H9 (cell line): ENCODE results near the gene SLC9A9. TPM values are rescaled to one million over a fixed set of nuclear protein-coding genes. Genes with fewer than 3 reads are reported as not detected.

Experiments
- DNase-seq: peaks from one replicate; pipeline ENCODE4 v3.0.0-alpha.2; 2017
- H2AFZ ChIP-seq: one replicate; pipeline ENCODE4 v1.6.1; 2013; ENCODE audit warnings: mild to moderate bottlenecking, low read length, control low read depth, moderate library complexity
- H2AK5ac ChIP-seq: 2 replicates; pipeline ENCODE4 v1.6.1; 2013; ENCODE audit warnings: low read length, control low read depth, mixed read lengths; ENCODE audit not compliant: insufficient read length
- H2BK120ac ChIP-seq: one replicate; pipeline ENCODE4 v1.6.1; 2013; ENCODE audit warnings: low read depth, mild to moderate bottlenecking, low read length, control low read depth, inconsistent platforms; ENCODE audit not compliant: poor library complexity, severe bottlenecking
- H2BK12ac ChIP-seq: 2 replicates; pipeline ENCODE4 v1.6.1; 2013; ENCODE audit warnings: low read length, control low read depth, mixed read lengths, low read depth; ENCODE audit not compliant: insufficient read length
- H2BK15ac ChIP-seq: 2 replicates; pipeline ENCODE4 v1.6.1; 2013; ENCODE audit warnings: low read depth, low read length, control low read depth
- H2BK20ac ChIP-seq: one replicate; pipeline ENCODE4 v1.6.1; 2013; ENCODE audit warnings: low read depth, mild to moderate bottlenecking, low read length, control low read depth, inconsistent platforms; ENCODE audit not compliant: poor library complexity, severe bottlenecking
- H2BK5ac ChIP-seq: 2 replicates; pipeline ENCODE4 v1.6.1; 2013; ENCODE audit warnings: low read length, control low read depth, mixed read lengths; ENCODE audit not compliant: insufficient read length
- H3K14ac ChIP-seq: 2 replicates; pipeline ENCODE4 v1.6.1; 2013; ENCODE audit warnings: low read length, control low read depth; ENCODE audit not compliant: insufficient read depth
- H3K18ac ChIP-seq: 2 replicates; pipeline ENCODE4 v1.6.1; 2013; ENCODE audit warnings: low read depth, mild to moderate bottlenecking, mixed read lengths, low read length, control low read depth; ENCODE audit not compliant: insufficient read length
- H3K23ac ChIP-seq: 2 replicates; pipeline ENCODE4 v1.6.1; 2013; ENCODE audit warnings: low read length, control low read depth, mixed read lengths, low read depth; ENCODE audit not compliant: insufficient read length
- H3K23me2 ChIP-seq: 2 replicates; pipeline ENCODE4 v1.6.1; 2013; ENCODE audit warnings: low read depth, mild to moderate bottlenecking, mixed read lengths, low read length, control low read depth; ENCODE audit not compliant: insufficient read length, poor library complexity, severe bottlenecking
- H3K27ac ChIP-seq: 2 replicates; pipeline ENCODE4 v1.5.1; 2013; ENCODE audit warnings: low read length, control low read depth, mixed read lengths, low read depth; ENCODE audit not compliant: insufficient read length
- H3K27me3 ChIP-seq: 2 replicates; pipeline ENCODE4 v1.6.1; 2013; ENCODE audit warnings: low read length, control low read depth, inconsistent platforms; ENCODE audit not compliant: insufficient read depth
- H3K4ac ChIP-seq: 2 replicates; pipeline ENCODE4 v1.6.1; 2013; ENCODE audit warnings: low read depth, mild to moderate bottlenecking, control low read depth, inconsistent platforms, low read length, moderate library complexity
- H3K4me1 ChIP-seq: 2 replicates; pipeline ENCODE4 v1.6.1; 2013; ENCODE audit warnings: low read length, control low read depth, inconsistent platforms; ENCODE audit not compliant: insufficient read depth
- H3K4me2 ChIP-seq: 2 replicates; pipeline ENCODE4 v1.6.1; 2013; ENCODE audit warnings: low read length, control low read depth, mixed read lengths; ENCODE audit not compliant: insufficient read length, insufficient read depth
- H3K56ac ChIP-seq: 2 replicates; pipeline ENCODE4 v1.6.1; 2013; ENCODE audit warnings: low read depth, mild to moderate bottlenecking, mixed read lengths, low read length, control low read depth; ENCODE audit not compliant: insufficient read length
- H3K79me1 ChIP-seq: 2 replicates; pipeline ENCODE4 v1.6.1; 2013; ENCODE audit warnings: low read depth, mild to moderate bottlenecking, moderate library complexity, low read length, control low read depth, inconsistent platforms; ENCODE audit not compliant: insufficient read depth, poor library complexity, severe bottlenecking
- H3K79me2 ChIP-seq: 2 replicates; pipeline ENCODE4 v1.6.1; 2013; ENCODE audit warnings: low read length, control low read depth, inconsistent platforms; ENCODE audit not compliant: insufficient read depth
- H3K9ac ChIP-seq: 2 replicates; pipeline ENCODE4 v1.6.1; 2013; ENCODE audit warnings: low read length, control low read depth, mixed read lengths; ENCODE audit not compliant: insufficient read length; ENCODE audit errors: extremely low read depth
- H3K9me3 ChIP-seq: one replicate; pipeline ENCODE4 v1.6.1; 2013; ENCODE audit warnings: low read depth, low read length, inconsistent platforms; ENCODE audit not compliant: control insufficient read depth
- H3T11ph ChIP-seq: one replicate; pipeline ENCODE4 v1.6.1; 2013; ENCODE audit warnings: mild to moderate bottlenecking, low read length, control low read depth, inconsistent platforms
- H4K20me1 ChIP-seq: one replicate; pipeline ENCODE4 v1.6.1; 2013; ENCODE audit not compliant: control insufficient read depth, insufficient read length, insufficient read depth
- H4K5ac ChIP-seq: 2 replicates; pipeline ENCODE4 v1.6.1; 2013; ENCODE audit warnings: low read depth, mild to moderate bottlenecking, mixed read lengths, low read length, control low read depth; ENCODE audit not compliant: insufficient read length
- H4K8ac ChIP-seq: replicated peaks from 2 replicates; pipeline ENCODE4 v1.6.1; 2013; ENCODE audit warnings: low read length, control low read depth, mixed read lengths, low read depth; ENCODE audit not compliant: insufficient read length
- H4K91ac ChIP-seq: 2 replicates; pipeline ENCODE4 v1.6.1; 2013; ENCODE audit warnings: low read depth, mild to moderate bottlenecking, moderate library complexity, mixed read lengths, low read length, control low read depth; ENCODE audit not compliant: insufficient read length
- H3K27ac Mint-ChIP-seq, 3 experiments: 2 replicates in 2 of 3; 3 replicates in 1 of 3; pipeline ENCODE4 v1.8.0; 2020 to 2021; ENCODE audit warnings: mixed read lengths in 3 of 3, mild to moderate bottlenecking in 1 of 3, moderate library complexity in 1 of 3
- H3K27me3 Mint-ChIP-seq: 2 replicates; pipeline ENCODE4 v1.8.0; 2021; ENCODE audit warnings: low read depth, mild to moderate bottlenecking, moderate library complexity, mixed read lengths
- H3K36me3 Mint-ChIP-seq, 3 experiments: 2 replicates in 2 of 3; 3 replicates in 1 of 3; pipeline ENCODE4 v1.8.0; 2020 to 2021; ENCODE audit warnings: low read depth in 3 of 3, mixed read lengths in 3 of 3; ENCODE audit not compliant: insufficient read depth in 1 of 3
- H3K4me1 Mint-ChIP-seq, 2 experiments: 2 replicates each; pipeline ENCODE4 v1.8.0; 2020; ENCODE audit warnings: mixed read lengths in 2 of 2
- H3K4me3 Mint-ChIP-seq, 2 experiments: 2 replicates in 1 of 2; 3 replicates in 1 of 2; pipeline ENCODE4 v1.8.0; 2020 to 2021; ENCODE audit warnings: mild to moderate bottlenecking in 2 of 2, mixed read lengths in 2 of 2, moderate library complexity in 1 of 2
- H3K9me3 Mint-ChIP-seq, 2 experiments: 2 replicates in 1 of 2; 3 replicates in 1 of 2; pipeline ENCODE4 v1.8.0; 2020; ENCODE audit warnings: mild to moderate bottlenecking in 2 of 2, mixed read lengths in 2 of 2, moderate library complexity in 1 of 2
- CTCF ChIP-seq: fragments of 200-600 bp; sonication (generic); conservative IDR thresholded peaks from 3 replicates; pipeline ENCODE4 v1.8.0; 2021; ENCODE audit warnings: antibody characterized with exemption, mild to moderate bottlenecking
- WGBS: extraction: QIAGEN DNeasy Blood & Tissue Kit; methylation state at CpG from one replicate; pipeline ENCODE4 v1.1.7; 2013; ENCODE audit warnings: missing lambda C conversion rate, low lambda C conversion rate, mixed read lengths; ENCODE audit not compliant: insufficient read length; ENCODE audit errors: extremely low coverage; 5-methylcytosine and 5-hydroxymethylcytosine counted together
- total RNA-seq: library from RNA; stranded (reverse); gene quantifications from 2 replicates; pipeline ENCODE4 v1.2.1, GENCODE V29; 2021

Gene SLC9A9
- total RNA-seq, 1 experiment from 2014 or later = 0.35 TPM

DNA sequence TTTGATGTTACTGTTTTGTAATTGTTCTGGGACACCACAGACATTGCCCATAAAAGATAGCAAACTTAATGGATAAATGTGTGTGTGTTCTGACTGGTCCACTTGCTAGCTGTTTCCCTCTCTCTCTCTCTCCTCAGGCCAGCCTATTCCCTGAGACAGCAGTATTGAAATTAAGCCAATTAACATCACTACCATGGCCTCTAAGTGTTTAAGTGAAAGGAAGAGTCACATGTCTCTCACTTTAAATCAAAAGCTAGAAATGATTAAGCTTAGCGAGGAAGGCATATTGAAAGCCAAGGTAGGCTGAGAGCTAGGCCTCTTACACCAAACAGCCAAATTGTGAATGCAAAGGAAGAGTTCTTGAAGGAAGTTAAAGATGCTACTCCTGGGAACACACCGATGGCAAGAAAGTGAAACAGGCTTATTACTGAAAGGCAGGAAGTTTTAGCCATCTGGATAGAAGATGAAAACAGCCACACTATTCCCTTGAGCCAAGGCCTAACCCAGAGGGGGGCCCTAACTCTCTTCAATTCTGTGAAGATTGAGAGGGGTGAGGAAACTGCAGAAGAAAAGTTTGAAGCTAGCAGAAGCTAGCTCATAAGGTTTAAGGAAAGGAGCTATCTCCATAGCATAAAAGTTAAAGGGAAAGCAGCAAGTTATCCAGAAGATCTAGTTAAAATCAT lies 433.6 kb downstream of the SLC9A9 start:
- H3K23me2 ChIP-seq = no peaks in the 10 kb centered on the region
- no peak overlapping the region for H3K23ac ChIP-seq
- WGBS = no CpG with 5 or more reads among the region's 2 CpGs
- no peak overlapping the region for H2BK15ac ChIP-seq
- no peaks in the 10 kb centered on the region for H3K27me3 ChIP-seq
- peaks cover 3% of the 10 kb centered on the region; the same call in 1 of the 2 replicates for H3K4me1 ChIP-seq
- Mint-ChIP-seq H3K4me3 (no peak overlapping the region), H3K4me1 (peaks cover 6 to 7% of the 10 kb centered on the region in 2 experiments), H3K36me3 (no peaks in the 10 kb centered on the region; a peak in 1 of 7 replicates), H3K9me3 (no peaks in the 10 kb centered on the region), H3K27ac (no peak overlapping the region), H3K27me3 (peaks cover 2% of the 10 kb centered on the region)
- no peak overlapping the region for H2BK12ac ChIP-seq
- H3K27ac ChIP-seq = no peak overlapping the region
- H2BK120ac ChIP-seq = no peak overlapping the region
- H3K4ac ChIP-seq = no peak overlapping the region
- no peak overlapping the region for H2BK5ac ChIP-seq
- H3K79me2 ChIP-seq = no peaks in the 10 kb centered on the region
- H3K9ac ChIP-seq = no peak overlapping the region
- no peak overlapping the region for H4K5ac ChIP-seq
- H4K91ac ChIP-seq = no peak overlapping the region
- H3K79me1 ChIP-seq = no peaks in the 10 kb centered on the region
- H3K4me2 ChIP-seq = no peak overlapping the region
- no peak overlapping the region for H2AFZ ChIP-seq
- no peak for TF ChIP-seq CTCF
- H2AK5ac ChIP-seq = no peak overlapping the region
- H3K14ac ChIP-seq = no peak overlapping the region
- no peaks in the 10 kb centered on the region for H4K20me1 ChIP-seq
- no peak overlapping the region for H3T11ph ChIP-seq
- H3K56ac ChIP-seq = no peak overlapping the region
- H3K18ac ChIP-seq = no peak overlapping the region
- H4K8ac ChIP-seq = no peak overlapping the region
- DNase-seq = no peak
- no peak overlapping the region for H2BK20ac ChIP-seq
- no peaks in the 10 kb centered on the region for H3K9me3 ChIP-seq
